AG04449 (cell line): Measurements from ENCODE around the gene SRM.
"Not testable (repeated sequence)": the region's sequence is repeated elsewhere in the genome, so short reads cannot be mapped to it uniquely, and the experiment has no call there.

ENCODE experiments used
- CTCF ChIA-PET: fragments of 350-600 bp; formaldehyde crosslinking; extraction: SDS; loops from one replicate; lab custom pipeline; 2021; ENCODE audit warnings: antibody characterized with exemption; lab: Yijun Ruan, JAX
- POLR2A ChIA-PET: fragments of 400-600, 350-600 bp; formaldehyde crosslinking; extraction: SDS; loops from one replicate; lab custom pipeline; 2020; ENCODE audit warnings: antibody characterized with exemption, inconsistent platforms; lab: Yijun Ruan, JAX
- DNase-seq: peaks from one replicate; pipeline ENCODE4 v3.0.0-alpha.2; 2010; ENCODE audit warnings: low read depth, low spot score
- H3K4me3 ChIP-seq: 2 replicates; pipeline ENCODE4 v1.5.1; 2011; ENCODE audit warnings: low read depth, mild to moderate bottlenecking, control low read depth, low read length
- CTCF ChIP-seq: IDR thresholded peaks from one replicate; pipeline ENCODE4 v1.5.1; 2011; ENCODE audit warnings: mild to moderate bottlenecking, moderate library complexity, low read length, control low read depth, inconsistent platforms; ENCODE audit not compliant: insufficient read depth; ENCODE audit errors: missing control alignments

SRM gene

DNA sequence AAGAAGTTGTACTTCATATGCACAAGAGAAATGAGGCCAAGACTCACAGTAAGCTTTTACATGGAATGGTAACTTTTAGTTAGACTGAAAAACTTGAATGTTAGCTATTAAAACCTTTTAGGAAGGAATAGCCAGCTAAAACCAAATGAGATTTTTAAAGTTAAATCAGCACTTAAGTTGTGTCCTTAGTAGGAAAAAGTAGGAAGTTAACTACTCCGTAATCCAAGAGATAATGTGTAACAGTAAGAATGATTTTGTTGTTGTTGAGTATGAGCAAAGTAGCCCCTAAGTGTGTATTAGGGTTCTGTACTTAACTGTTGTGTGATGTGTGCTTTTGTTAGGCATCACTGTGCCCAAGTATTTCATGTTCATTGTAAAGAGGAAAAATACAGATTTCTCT lies 34.2 kb downstream of the SRM start:
- no peak for TF ChIP-seq CTCF
- ChIA-PET POLR2A (interaction anchor here (0.6 kb wide), 1 partner anchor 28 kb away, joined by 3 read pairs; no protein-coding TSS in a partner anchor), CTCF (interaction anchor here (2.3 kb wide), 1 partner anchor 11 kb away, joined by 18 read pairs; no protein-coding TSS in a partner anchor)
- no peak overlapping the region for H3K4me3 ChIP-seq
- DNase-seq: no peak

- DNase-seq: no peak
- ChIA-PET POLR2A (no interaction called here), CTCF (interaction anchor here (0.8 to 2.3 kb wide), 2 partner anchors 12 to 518 kb away, joined by 3 to 18 read pairs; no protein-coding TSS in a partner anchor)
- H3K4me3 ChIP-seq: no peak overlapping the region
- TF ChIP-seq CTCF: no peak
Measured at GRCh38 chr1:11024874-11025203, 35.0 kb downstream of the SRM start.

GRCh38 chr1:11024154-11024873 lies 35.5 kb downstream of the SRM start:
- ChIA-PET CTCF (interaction anchor here (0.8 to 2.3 kb wide), 2 partner anchors 13 to 517 kb away, joined by 3 to 18 read pairs; no protein-coding TSS in a partner anchor), POLR2A (no interaction called here)
- no peak overlapping the region for H3K4me3 ChIP-seq
- TF ChIP-seq CTCF: no peak
- DNase-seq: no peak

DNA sequence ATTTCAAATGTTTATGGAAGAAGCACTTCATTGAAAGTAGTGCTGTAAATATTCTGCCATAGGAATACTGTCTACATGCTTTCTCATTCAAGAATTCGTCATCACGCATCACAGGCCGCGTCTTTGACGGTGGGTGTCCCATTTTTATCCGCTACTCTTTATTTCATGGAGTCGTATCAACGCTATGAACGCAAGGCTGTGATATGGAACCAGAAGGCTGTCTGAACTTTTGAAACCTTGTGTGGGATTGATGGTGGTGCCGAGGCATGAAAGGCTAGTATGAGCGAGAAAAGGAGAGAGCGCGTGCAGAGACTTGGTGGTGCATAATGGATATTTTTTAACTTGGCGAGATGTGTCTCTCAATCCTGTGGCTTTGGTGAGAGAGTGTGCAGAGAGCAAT lies 36.6 kb downstream of the SRM start:
- ChIA-PET CTCF (interaction anchor here (2.9 kb wide), 1 partner anchor 14 kb away, joined by 18 read pairs; no protein-coding TSS in a partner anchor), POLR2A (no interaction called here)
- no peak overlapping the region for H3K4me3 ChIP-seq
- DNase-seq: no peak
- TF ChIP-seq CTCF: no peak

DNA sequence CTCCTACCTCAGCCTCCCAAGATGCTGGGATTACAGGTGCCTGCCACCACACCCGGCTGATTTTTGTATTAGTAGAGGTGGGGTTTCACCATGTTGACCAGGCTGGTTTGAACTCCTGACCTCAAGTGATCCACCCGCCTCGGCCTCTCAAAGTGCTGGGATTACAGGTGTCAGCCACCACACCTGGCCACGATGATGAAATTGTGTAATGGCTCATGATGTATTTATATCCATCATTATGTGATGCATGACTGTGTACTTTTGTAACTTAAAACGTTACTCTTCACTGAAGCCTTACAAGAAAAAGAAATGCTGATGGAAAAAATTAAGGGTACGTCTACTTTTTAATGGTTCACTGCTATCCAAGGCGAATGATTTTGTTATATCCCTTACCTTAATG lies 39.8 kb downstream of the SRM start:
- ChIA-PET CTCF (no interaction called here), POLR2A (no interaction called here)
- no peak for TF ChIP-seq CTCF
- no peak for DNase-seq
- H3K4me3 ChIP-seq: no peak overlapping the region

DNA sequence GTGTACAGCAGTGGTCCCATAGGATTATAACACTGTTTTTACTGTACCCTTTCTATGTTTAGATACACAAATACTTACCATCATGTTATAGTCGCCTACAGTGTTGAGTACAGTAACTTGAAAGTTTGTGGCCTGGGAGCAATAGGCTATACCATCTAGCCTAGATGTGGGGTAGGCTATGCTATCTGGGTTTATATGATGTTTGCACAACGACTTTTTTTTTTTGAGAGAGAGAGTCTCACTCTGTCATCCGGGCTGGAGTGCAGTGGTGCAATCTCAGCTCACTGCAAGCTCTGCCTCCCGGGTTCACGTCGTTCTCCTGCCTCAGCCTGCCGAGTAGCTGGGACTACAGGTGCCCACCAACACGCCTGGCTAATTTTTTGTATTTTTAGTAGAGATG lies 40.5 kb downstream of the SRM start:
- CTCF ChIA-PET, DNase-seq, POLR2A ChIA-PET, H3K4me3 ChIP-seq: not testable (repeated sequence)
